Measurements from ENCODE around the gene ACTL8.

- TF ChIP-seq, protein P1, sequence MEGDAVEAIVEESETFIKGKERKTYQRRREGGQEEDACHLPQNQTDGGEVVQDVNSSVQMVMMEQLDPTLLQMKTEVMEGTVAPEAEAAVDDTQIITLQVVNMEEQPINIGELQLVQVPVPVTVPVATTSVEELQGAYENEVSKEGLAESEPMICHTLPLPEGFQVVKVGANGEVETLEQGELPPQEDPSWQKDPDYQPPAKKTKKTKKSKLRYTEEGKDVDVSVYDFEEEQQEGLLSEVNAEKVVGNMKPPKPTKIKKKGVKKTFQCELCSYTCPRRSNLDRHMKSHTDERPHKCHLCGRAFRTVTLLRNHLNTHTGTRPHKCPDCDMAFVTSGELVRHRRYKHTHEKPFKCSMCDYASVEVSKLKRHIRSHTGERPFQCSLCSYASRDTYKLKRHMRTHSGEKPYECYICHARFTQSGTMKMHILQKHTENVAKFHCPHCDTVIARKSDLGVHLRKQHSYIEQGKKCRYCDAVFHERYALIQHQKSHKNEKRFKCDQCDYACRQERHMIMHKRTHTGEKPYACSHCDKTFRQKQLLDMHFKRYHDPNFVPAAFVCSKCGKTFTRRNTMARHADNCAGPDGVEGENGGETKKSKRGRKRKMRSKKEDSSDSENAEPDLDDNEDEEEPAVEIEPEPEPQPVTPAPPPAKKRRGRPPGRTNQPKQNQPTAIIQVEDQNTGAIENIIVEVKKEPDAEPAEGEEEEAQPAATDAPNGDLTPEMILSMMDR (conservative IDR thresholded peaks at IDR 0.05; ENCODE audit: low read depth, low read length), result no peak
- TF ChIP-seq POLR2A (IDR thresholded peaks at IDR 0.05; ENCODE audit: low read depth, low read length), result no peak
- TF ChIP-seq MAFK (IDR thresholded peaks at IDR 0.05; ENCODE audit: low read depth, low read length), result no peak
- TF ChIP-seq MAZ (IDR thresholded peaks at IDR 0.05; ENCODE audit: borderline replicate concordance, low read depth, low read length), result no peak
- TF ChIP-seq MXI1 (IDR thresholded peaks at IDR 0.05; ENCODE audit: borderline replicate concordance, low read depth, low read length), result no peak
- TF ChIP-seq RCOR1 (IDR thresholded peaks at IDR 0.05; ENCODE audit: insufficient replicate concordance, low read length), result no peak
- no peak for TF ChIP-seq CEBPB (IDR thresholded peaks at IDR 0.05; ENCODE audit: low read depth, low read length)
- no peak for TF ChIP-seq FOS (IDR thresholded peaks at IDR 0.05; ENCODE audit: low read depth, low read length)
- no peak for TF ChIP-seq RFX5 (IDR thresholded peaks at IDR 0.05; ENCODE audit: low read depth, low read length)
Measured at GRCh38 chr1:17773591-17774326, 18.6 kb downstream of the ACTL8 start.

Measured in IMR-90 (cell line).